Panc1 (cell line): ENCODE results near the gene FBN1. TPM values are rescaled to one million over a fixed set of nuclear protein-coding genes. Genes with fewer than 3 reads are reported as not detected.

Experiments
- ATAC-seq: fragments of 200-7000 bp; cut with Tn5 transposase; 2 replicates; pipeline ENCODE4 v1.9.1; 2020; ENCODE audit warnings: mild to moderate bottlenecking, moderate library complexity
- BruUV-seq: library from RNA; stranded (reverse); fragments of 400-500 nt; replicated peaks from 2 replicates; lab custom pipeline; 2021; lab: Mats Ljungman, UMichigan
- CTCF ChIA-PET: fragments of 300-600 bp; sonication (Branson Sonifier 250); formaldehyde crosslinking; loops from one replicate; lab custom pipeline; 2022; ENCODE audit warnings: antibody characterized with exemption; lab: Charles Lee
- POLR2A ChIA-PET: fragments of 300-600 bp; sonication (Branson Sonifier 250); formaldehyde crosslinking; loops from one replicate; lab custom pipeline; 2022; ENCODE audit warnings: antibody characterized with exemption; lab: Charles Lee
- DNase-seq: peaks from one replicate; pipeline ENCODE4 v3.0.0-alpha.2; 2010; ENCODE audit warnings: low read depth, low spot score
- H3K27ac ChIP-seq: 2 replicates; pipeline ENCODE4 v1.5.1; 2011; ENCODE audit warnings: mild to moderate bottlenecking, low read length, inconsistent platforms
- H3K27me3 ChIP-seq: fragments of 200-500 bp; sonication (Bioruptor generic); 2 replicates; pipeline ENCODE4 v1.6.0; 2014; ENCODE audit warnings: low read length, inconsistent platforms; ENCODE audit not compliant: control insufficient read depth, insufficient read depth
- H3K36me3 ChIP-seq: fragments of 200-500 bp; sonication (Bioruptor generic); 2 replicates; pipeline ENCODE4 v1.5.1; 2014; ENCODE audit warnings: inconsistent platforms, mild to moderate bottlenecking, low read length, moderate library complexity; ENCODE audit not compliant: control insufficient read depth, insufficient read depth
- H3K4me1 ChIP-seq: 2 replicates; pipeline ENCODE4 v1.5.1; 2011; ENCODE audit warnings: inconsistent platforms, mild to moderate bottlenecking, low read length, moderate library complexity; ENCODE audit not compliant: control insufficient read depth, insufficient read depth
- H3K4me3 ChIP-seq, 2 experiments: 2 replicates each; pipeline ENCODE4 v1.5.1; 2011 to 2012; ENCODE audit warnings: low read depth in 2 of 2, low read length in 2 of 2, mild to moderate bottlenecking in 2 of 2, inconsistent platforms in 1 of 2, moderate library complexity in 1 of 2
- H3K9me3 ChIP-seq: fragments of 200-500 bp; sonication (Bioruptor generic); 2 replicates; pipeline ENCODE4 v1.5.1; 2014; ENCODE audit warnings: low read depth, mild to moderate bottlenecking, inconsistent platforms, low read length, moderate library complexity; ENCODE audit not compliant: control insufficient read depth, insufficient read depth
- CTCF ChIP-seq: fragments of 450-650 bp; IDR thresholded peaks from 2 replicates; pipeline ENCODE4 v1.5.1; 2017; ENCODE audit warnings: mild to moderate bottlenecking
- POLR2AphosphoS5 ChIP-seq: IDR thresholded peaks from 2 replicates; pipeline ENCODE4 v1.6.1; 2012; ENCODE audit warnings: mild to moderate bottlenecking, low read depth, low read length, moderate library complexity
- REST ChIP-seq, 2 experiments: IDR thresholded peaks; 2 replicates each; pipeline ENCODE4 v1.6.1; 2011 to 2012; ENCODE audit warnings: low read depth in 2 of 2, control low read depth in 1 of 2, low read length in 1 of 2, mild to moderate bottlenecking in 1 of 2, moderate library complexity in 1 of 2; ENCODE audit not compliant: insufficient read depth in 1 of 2
- SIN3A ChIP-seq: IDR thresholded peaks from 2 replicates; pipeline ENCODE4 v1.6.1; 2012; ENCODE audit warnings: low read depth, mild to moderate bottlenecking, low read length, moderate library complexity, borderline replicate concordance; ENCODE audit not compliant: insufficient read depth
- TCF7L2 ChIP-seq: IDR thresholded peaks from 2 replicates; pipeline ENCODE4 v1.6.1; 2011; ENCODE audit warnings: mild to moderate bottlenecking, low read depth, low read length, inconsistent platforms
- in situ Hi-C: cut with HindIII; loops from 2 replicates; pipeline ENCODE4 v1.10.0; 2016; ENCODE audit warnings: low sequenced_read_pairs, low pct_unique_long_range_greater_than_20kb
- intact Hi-C: fragments of 100-400 bp; cut with micrococcal nuclease; formaldehyde crosslinking; loops from one replicate; pipeline ENCODE4 v1.10.0; 2022; ENCODE audit not compliant: unreplicated experiment
- total RNA-seq: library from RNA; stranded (reverse); gene quantifications from one replicate; pipeline ENCODE4 v1.2.1, GENCODE V29; 2021; ENCODE audit not compliant: unreplicated experiment

FBN1 gene
- total RNA-seq, 1 experiment from 2014 or later: 0.46 TPM

GRCh38 chr15:48667701-48668100, 22.2 kb upstream of the FBN1 start:
- Histone ChIP-seq H3K27me3 (no peaks in the 10 kb centered on the region), H3K27ac (no peak overlapping the region), H3K4me3 (no peak overlapping the region), H3K4me1 (no peaks in the 10 kb centered on the region), H3K9me3 (no peaks in the 10 kb centered on the region), H3K36me3 (no peaks in the 10 kb centered on the region)
- POLR2A ChIA-PET: no interaction called here
- no peak for TF ChIP-seq REST (IDR thresholded peaks at IDR 0.05; ENCODE audit: insufficient read depth in 1 of 2, low read depth in 2 of 2, low read length in 1 of 2)
- TF ChIP-seq POLR2AphosphoS5: no peak
- no peak for TF ChIP-seq TCF7L2
- TF ChIP-seq SIN3A: no peak
- TF ChIP-seq CTCF: no peak
- in situ Hi-C loops: no loop called here
- DNase-seq (no peak), ATAC-seq (no peak)
- no TSS peak for BruUV-seq
- CTCF ChIA-PET: no interaction called here
- intact Hi-C loops: no loop called here

GRCh38 chr15:48664436-48664835, 18.9 kb upstream of the FBN1 start:
- TF ChIP-seq TCF7L2: no peak
- TF ChIP-seq REST (IDR thresholded peaks at IDR 0.05; ENCODE audit: insufficient read depth in 1 of 2, low read depth in 2 of 2, low read length in 1 of 2): no peak
- no peak for TF ChIP-seq SIN3A
- no peak for TF ChIP-seq POLR2AphosphoS5
- TF ChIP-seq CTCF: no peak
- Histone ChIP-seq H3K4me1 (no peaks in the 10 kb centered on the region), H3K9me3 (no peaks in the 10 kb centered on the region), H3K27me3 (no peaks in the 10 kb centered on the region), H3K27ac (no peak overlapping the region), H3K36me3 (no peaks in the 10 kb centered on the region), H3K4me3 (no peak overlapping the region)
- POLR2A ChIA-PET: interaction anchor here (0.6 to 0.7 kb wide), 2 partner anchors 147 to 301 kb away, joined by 6 to 7 read pairs; no protein-coding TSS in a partner anchor
- ATAC-seq (no peak), DNase-seq (no peak)
- CTCF ChIA-PET: interaction anchor here (0.7 kb wide), 1 partner anchor 312 kb away, joined by 3 read pairs; no protein-coding TSS in a partner anchor
- in situ Hi-C loops: no loop called here
- intact Hi-C loops: no loop called here
- no TSS peak for BruUV-seq
